Metanephros (tissue), 2 donors: ENCODE measurements around the gene FADS3. TPM values are rescaled to one million over a fixed set of nuclear protein-coding genes. Genes with fewer than 3 reads are reported as not detected.

Experiments
- small RNA-seq: library from RNA; depleted of rRNA; stranded (forward); fragments of <200 nt; gene quantifications from one replicate; pipeline ENCODE3, GENCODE V24; 2014; ENCODE audit warnings: low replicate concordance
- total RNA-seq: library from RNA; depleted of rRNA; stranded (reverse); fragments of >200 nt; gene quantifications from one replicate; pipeline ENCODE4 v1.2.3, GENCODE V29; 2014

Gene FADS3, protein sequence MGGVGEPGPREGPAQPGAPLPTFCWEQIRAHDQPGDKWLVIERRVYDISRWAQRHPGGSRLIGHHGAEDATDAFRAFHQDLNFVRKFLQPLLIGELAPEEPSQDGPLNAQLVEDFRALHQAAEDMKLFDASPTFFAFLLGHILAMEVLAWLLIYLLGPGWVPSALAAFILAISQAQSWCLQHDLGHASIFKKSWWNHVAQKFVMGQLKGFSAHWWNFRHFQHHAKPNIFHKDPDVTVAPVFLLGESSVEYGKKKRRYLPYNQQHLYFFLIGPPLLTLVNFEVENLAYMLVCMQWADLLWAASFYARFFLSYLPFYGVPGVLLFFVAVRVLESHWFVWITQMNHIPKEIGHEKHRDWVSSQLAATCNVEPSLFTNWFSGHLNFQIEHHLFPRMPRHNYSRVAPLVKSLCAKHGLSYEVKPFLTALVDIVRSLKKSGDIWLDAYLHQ
- 17.5 TPM for total RNA-seq

DNA sequence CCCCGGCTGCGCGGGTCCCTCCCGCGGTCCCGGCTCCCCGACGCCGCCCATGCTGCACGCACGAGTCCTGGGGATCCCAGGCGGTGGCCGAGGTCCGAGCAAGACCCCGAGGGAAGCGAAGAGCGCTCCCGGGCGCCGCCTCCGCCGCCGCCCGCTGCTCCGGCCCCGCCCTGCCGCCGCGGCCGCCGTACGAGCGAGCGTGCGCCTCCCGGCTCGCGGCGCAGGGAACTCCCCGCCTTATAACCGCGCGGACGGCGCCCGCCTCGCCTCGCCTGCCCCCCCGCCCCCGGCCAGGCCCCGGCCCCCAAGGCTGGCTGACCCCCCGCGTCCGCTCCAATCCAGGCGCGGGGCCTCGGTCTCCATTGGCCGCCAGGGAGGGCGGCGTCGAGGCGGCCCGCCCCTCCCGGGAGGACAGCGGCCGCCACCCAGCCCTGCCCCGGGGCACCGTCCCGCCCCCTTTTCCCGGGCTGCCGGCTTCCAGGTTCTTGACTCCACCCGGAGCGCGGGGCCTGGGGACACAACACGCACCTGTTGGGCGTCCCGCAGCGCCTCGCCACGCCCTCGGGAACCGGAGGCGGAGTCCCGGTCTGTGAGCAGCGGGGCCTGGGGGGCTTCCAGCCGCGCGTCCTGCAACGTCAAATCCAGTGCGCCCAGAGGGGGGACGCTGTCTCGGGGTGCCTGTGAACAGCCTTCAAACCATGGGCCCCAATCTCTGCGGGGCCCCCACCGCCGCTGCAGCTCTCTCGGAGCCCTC, at the start of gene FADS3:
TSS of gene FADS3 (minus strand) at position 215 of the 754 bp plus-strand sequence. CDS start at position 51, 164 bp downstream.

DNA sequence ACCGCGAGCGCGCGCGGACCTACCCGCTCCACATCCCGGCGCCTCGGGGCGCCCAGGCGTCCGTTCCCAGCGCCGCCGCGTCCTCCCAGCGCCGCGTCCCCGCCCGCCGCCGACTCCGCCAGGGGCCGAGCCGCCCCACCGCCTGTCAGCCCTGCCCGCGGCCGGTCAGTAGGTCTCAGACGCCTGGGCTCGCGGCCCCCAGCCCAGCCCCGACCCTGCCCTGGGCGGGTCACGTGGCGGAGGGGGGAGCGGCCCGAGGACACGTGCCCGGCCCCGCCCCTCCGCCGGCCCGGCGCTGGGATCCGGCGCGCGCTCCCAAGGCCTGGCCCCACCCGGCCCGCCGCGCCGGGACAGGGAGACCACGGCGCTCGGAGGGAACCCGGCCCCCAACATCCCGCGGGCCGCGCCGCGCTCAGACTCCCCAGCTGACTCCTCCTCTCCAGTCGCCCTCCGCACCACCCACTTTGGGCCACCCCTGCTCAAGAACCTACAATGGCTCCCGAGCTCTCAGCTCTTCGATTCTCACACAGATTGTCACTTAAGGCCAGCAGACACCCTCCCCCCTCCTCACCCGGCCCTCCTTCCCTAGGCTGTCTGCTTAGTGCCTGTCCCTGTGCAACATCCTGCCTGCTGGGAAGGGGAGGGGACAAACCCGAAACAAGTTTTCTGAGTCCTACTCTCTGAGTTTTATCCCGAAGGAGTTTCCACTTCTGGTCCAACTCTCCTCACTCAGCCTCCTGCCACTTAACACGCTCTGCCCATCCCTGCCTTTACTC, 26.2 kb upstream of the FADS3 start, which contains the start of gene RAB3IL1:
TSS of gene RAB3IL1 (minus strand) at position 233 of the 776 bp plus-strand sequence. CDS start at position 34, 199 bp downstream.

DNA sequence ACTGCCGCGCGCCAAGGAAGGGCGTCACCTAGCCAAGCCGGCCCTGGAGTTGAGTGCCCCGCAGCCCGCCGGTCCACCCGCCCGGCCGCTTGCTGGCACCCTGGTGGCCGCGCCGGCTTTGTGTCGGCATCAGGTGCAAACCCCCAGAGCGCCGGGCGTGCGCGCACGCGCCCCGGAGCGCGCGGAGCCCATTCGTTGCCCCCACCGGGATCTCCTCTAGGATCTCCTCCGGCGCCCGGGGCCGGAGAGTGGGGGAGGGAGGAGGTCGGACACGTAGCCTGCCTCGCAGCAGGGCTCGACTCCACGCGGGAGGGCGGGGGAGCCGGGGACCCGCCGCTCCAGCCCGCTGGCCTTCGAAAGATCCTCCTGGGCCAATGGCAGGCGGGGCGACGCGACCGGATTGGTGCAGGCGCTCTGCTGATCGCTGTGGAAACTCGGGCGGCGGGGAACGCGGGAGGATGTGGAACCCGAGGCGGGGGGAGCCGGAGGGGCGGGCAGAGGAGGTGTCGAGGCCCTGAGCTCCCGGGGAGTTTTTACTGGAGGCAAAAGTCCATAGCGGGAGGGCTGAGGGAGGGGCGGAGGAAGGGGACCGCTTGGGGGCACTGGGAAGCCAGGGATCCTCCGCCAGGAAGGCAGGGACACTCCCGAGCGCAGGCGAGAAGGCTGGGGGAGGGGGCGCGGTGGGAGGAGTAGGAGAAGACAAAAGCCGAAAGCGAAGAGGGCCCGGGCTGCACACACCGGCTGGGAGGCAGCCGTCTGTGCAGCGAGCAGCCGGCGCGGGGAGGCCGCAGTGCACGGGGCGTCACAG, 63.6 kb downstream of the FADS3 start, which contains the start of gene FADS2:
TSS of gene FADS2 (plus strand) at position 730 of the 808 bp plus-strand sequence. CDS start 91 bp downstream, outside the sequence.

Small RNAs within 50 kb of the gene (small RNA-seq; reads per million reads assigned to genes)
- gene MIR6746 (not detected), gene RNU6-1243P (not detected)

Other genes starting within 250 kb of the FADS3 start
- gene DAGLA, start 211.2 kb downstream of the FADS3 start, total RNA-seq, result 3.6 TPM
- 12.7 TPM for gene MYRF, start 138.9 kb downstream of the FADS3 start, total RNA-seq
- gene TMEM258, start 98.9 kb downstream of the FADS3 start, total RNA-seq, result 117 TPM
- 22.5 TPM for gene FEN1, start 98.6 kb downstream of the FADS3 start, total RNA-seq
- 25.9 TPM for gene FADS1, start 74.5 kb downstream of the FADS3 start, total RNA-seq
- gene FADS2, start 63.2 kb downstream of the FADS3 start, total RNA-seq, result 35.3 TPM
- gene RAB3IL1, start 26.0 kb upstream of the FADS3 start, total RNA-seq, result 22.1 TPM
- 1.9 TPM for gene BEST1, start 58.8 kb upstream of the FADS3 start, total RNA-seq
- gene FTH1, start 76.1 kb upstream of the FADS3 start, total RNA-seq, result 658 TPM
- 20.1 TPM for gene INCENP, start 232.5 kb upstream of the FADS3 start, total RNA-seq